Loucy (cell line): Measurements from ENCODE around the gene ARHGEF10L.

Experiments
- H2AFZ ChIP-seq: fragments of 200-600 bp; sonication (generic); 2 replicates; pipeline ENCODE4 v1.6.0; 2016; ENCODE audit warnings: antibody characterized with exemption, mild to moderate bottlenecking, low read length, moderate library complexity
- H3F3A ChIP-seq: fragments of 200-600 bp; 2 replicates; pipeline ENCODE4 v1.6.0; 2016; ENCODE audit warnings: antibody characterized with exemption, low read depth, mild to moderate bottlenecking
- H3K27me3 ChIP-seq: fragments of 200-600 bp; sonication (generic); 2 replicates; pipeline ENCODE4 v1.6.1; 2014; ENCODE audit warnings: low read length, mild to moderate bottlenecking; ENCODE audit not compliant: insufficient read depth, poor library complexity, severe bottlenecking
- H3K36me3 ChIP-seq: fragments of 200-600 bp; sonication (generic); 2 replicates; pipeline ENCODE4 v1.6.1; 2016; ENCODE audit warnings: low read length; ENCODE audit not compliant: insufficient read depth
- H3K4me1 ChIP-seq: fragments of 200-600 bp; sonication (generic); 2 replicates; pipeline ENCODE4 v1.5.1; 2014; ENCODE audit warnings: low read length, mild to moderate bottlenecking; ENCODE audit not compliant: insufficient read depth, poor library complexity, severe bottlenecking
- H3K4me2 ChIP-seq: fragments of 200-600 bp; sonication (generic); 2 replicates; pipeline ENCODE4 v1.6.0; 2014; ENCODE audit warnings: antibody characterized with exemption, low read length, low read depth, mild to moderate bottlenecking; ENCODE audit not compliant: poor library complexity, severe bottlenecking
- H3K4me3 ChIP-seq: fragments of 200-600 bp; sonication (generic); 2 replicates; pipeline ENCODE4 v1.5.1; 2014; ENCODE audit warnings: low read length, mild to moderate bottlenecking, mixed read lengths; ENCODE audit not compliant: poor library complexity, severe bottlenecking
- H3K79me2 ChIP-seq: fragments of 200-600 bp; sonication (generic); 2 replicates; pipeline ENCODE4 v1.6.1; 2014; ENCODE audit warnings: low read length; ENCODE audit not compliant: insufficient read depth
- H3K9ac ChIP-seq: fragments of 200-600 bp; sonication (generic); 2 replicates; pipeline ENCODE4 v1.6.0; 2014; ENCODE audit warnings: mild to moderate bottlenecking, low read depth, low read length, moderate library complexity; ENCODE audit not compliant: poor library complexity, severe bottlenecking
- H3K9me2 ChIP-seq: fragments of 200-600 bp; sonication (generic); replicated peaks from 2 replicates; pipeline ENCODE4 v1.6.1; 2016; ENCODE audit warnings: low read depth, low read length, mixed read lengths
- H3K9me3 ChIP-seq: fragments of 200-600 bp; sonication (generic); 2 replicates; pipeline ENCODE4 v1.6.1; 2014; ENCODE audit warnings: mild to moderate bottlenecking, antibody characterized with exemption, low read length, low read depth; ENCODE audit not compliant: insufficient read depth
- H4K20me1 ChIP-seq: fragments of 200-600 bp; sonication (generic); 2 replicates; pipeline ENCODE4 v1.6.0; 2014; ENCODE audit warnings: antibody characterized with exemption, low read length, mild to moderate bottlenecking; ENCODE audit not compliant: insufficient read depth, poor library complexity, severe bottlenecking
- EZH2phosphoT487 ChIP-seq: fragments of 200-600 bp; IDR thresholded peaks from 2 replicates; pipeline ENCODE4 v1.6.1; 2018; ENCODE audit warnings: antibody characterized with exemption, mild to moderate bottlenecking, moderate library complexity, borderline replicate concordance
- TF ChIP-seq, protein P1 (sequence below): fragments of 200-600 bp; sonication (generic); conservative IDR thresholded peaks from 2 replicates; pipeline ENCODE4 v1.5.1; 2014; ENCODE audit warnings: mild to moderate bottlenecking, antibody characterized with exemption, low read length

Gene ARHGEF10L

DNA sequence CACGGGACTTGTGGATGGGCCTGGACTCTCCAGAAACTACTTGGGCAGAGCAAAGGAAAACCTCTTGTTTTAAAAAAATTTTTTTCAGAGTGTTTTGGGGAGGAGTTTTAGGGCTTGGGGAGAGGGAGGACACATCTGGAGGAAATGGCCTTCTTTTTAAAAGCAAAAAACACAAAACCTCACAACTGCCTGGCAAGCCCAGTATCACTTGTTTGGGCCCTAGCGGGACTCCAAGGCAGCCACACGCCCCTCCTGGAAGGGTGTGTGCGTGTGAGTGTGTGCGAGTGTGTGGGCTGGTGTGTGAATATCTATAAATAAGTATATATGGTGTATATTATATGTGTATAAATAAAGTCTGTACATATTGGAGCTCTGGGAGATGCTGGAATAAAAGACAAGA is 158.0 kb downstream of the ARHGEF10L start:
- no peak overlapping the region for H3K9ac ChIP-seq
- no peaks in the 10 kb centered on the region for H3K9me2 ChIP-seq
- H2AFZ ChIP-seq, result no peak overlapping the region
- H3K36me3 ChIP-seq, result no peaks in the 10 kb centered on the region
- H3K4me1 ChIP-seq, result no peaks in the 10 kb centered on the region
- no peaks in the 10 kb centered on the region for H4K20me1 ChIP-seq
- TF ChIP-seq EZH2phosphoT487, result no peak
- TF ChIP-seq, protein P1, sequence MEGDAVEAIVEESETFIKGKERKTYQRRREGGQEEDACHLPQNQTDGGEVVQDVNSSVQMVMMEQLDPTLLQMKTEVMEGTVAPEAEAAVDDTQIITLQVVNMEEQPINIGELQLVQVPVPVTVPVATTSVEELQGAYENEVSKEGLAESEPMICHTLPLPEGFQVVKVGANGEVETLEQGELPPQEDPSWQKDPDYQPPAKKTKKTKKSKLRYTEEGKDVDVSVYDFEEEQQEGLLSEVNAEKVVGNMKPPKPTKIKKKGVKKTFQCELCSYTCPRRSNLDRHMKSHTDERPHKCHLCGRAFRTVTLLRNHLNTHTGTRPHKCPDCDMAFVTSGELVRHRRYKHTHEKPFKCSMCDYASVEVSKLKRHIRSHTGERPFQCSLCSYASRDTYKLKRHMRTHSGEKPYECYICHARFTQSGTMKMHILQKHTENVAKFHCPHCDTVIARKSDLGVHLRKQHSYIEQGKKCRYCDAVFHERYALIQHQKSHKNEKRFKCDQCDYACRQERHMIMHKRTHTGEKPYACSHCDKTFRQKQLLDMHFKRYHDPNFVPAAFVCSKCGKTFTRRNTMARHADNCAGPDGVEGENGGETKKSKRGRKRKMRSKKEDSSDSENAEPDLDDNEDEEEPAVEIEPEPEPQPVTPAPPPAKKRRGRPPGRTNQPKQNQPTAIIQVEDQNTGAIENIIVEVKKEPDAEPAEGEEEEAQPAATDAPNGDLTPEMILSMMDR, result no peak
- no peaks in the 10 kb centered on the region for H3F3A ChIP-seq
- H3K4me3 ChIP-seq, result no peak overlapping the region
- no peaks in the 10 kb centered on the region for H3K79me2 ChIP-seq
- no peaks in the 10 kb centered on the region for H3K9me3 ChIP-seq
- no peaks in the 10 kb centered on the region for H3K27me3 ChIP-seq
- H3K4me2 ChIP-seq, result no peak overlapping the region

GRCh38 chr1:17699581-17699980 is 160.1 kb downstream of the ARHGEF10L start:
- H4K20me1 ChIP-seq, result no peaks in the 10 kb centered on the region
- no peaks in the 10 kb centered on the region for H3K27me3 ChIP-seq
- no peak overlapping the region for H3K4me3 ChIP-seq
- no peak overlapping the region for H3K9ac ChIP-seq
- H3K4me2 ChIP-seq, result no peak overlapping the region
- H3F3A ChIP-seq, result no peaks in the 10 kb centered on the region
- H3K9me2 ChIP-seq, result no peaks in the 10 kb centered on the region
- H3K36me3 ChIP-seq, result no peaks in the 10 kb centered on the region
- H3K9me3 ChIP-seq, result no peaks in the 10 kb centered on the region
- no peak for TF ChIP-seq EZH2phosphoT487
- TF ChIP-seq, protein P1, result no peak
- H2AFZ ChIP-seq, result no peak overlapping the region
- no peaks in the 10 kb centered on the region for H3K79me2 ChIP-seq
- H3K4me1 ChIP-seq, result no peaks in the 10 kb centered on the region

GRCh38 chr1:17700945-17701810 is 161.7 kb downstream of the ARHGEF10L start:
- no peaks in the 10 kb centered on the region for H3K79me2 ChIP-seq
- no peak overlapping the region for H3K4me2 ChIP-seq
- H3K4me3 ChIP-seq, result no peak overlapping the region
- H4K20me1 ChIP-seq, result no peaks in the 10 kb centered on the region
- H3K9me3 ChIP-seq, result no peaks in the 10 kb centered on the region
- H3K9me2 ChIP-seq, result no peaks in the 10 kb centered on the region
- no peak for TF ChIP-seq EZH2phosphoT487
- TF ChIP-seq, protein P1, result no peak
- no peak overlapping the region for H3K9ac ChIP-seq
- no peaks in the 10 kb centered on the region for H3K4me1 ChIP-seq
- H3K36me3 ChIP-seq, result no peaks in the 10 kb centered on the region
- H3K27me3 ChIP-seq, result no peaks in the 10 kb centered on the region
- no peaks in the 10 kb centered on the region for H3F3A ChIP-seq
- H2AFZ ChIP-seq, result no peak overlapping the region
